GM13977 (cell line): ENCODE data around the gene PIK3R4.
A peak's percentile ranks its signal among the peaks of the same experiment; 100 is the strongest.

Experiments
- DNase-seq: peaks from one replicate; pipeline ENCODE4 v3.0.0; 2012; ENCODE audit warnings: low spot score
- in situ Hi-C: fragments of 300-500 bp; cut with MboI; formaldehyde crosslinking; loops from one replicate; pipeline ENCODE4 v1.12.0; 2022; ENCODE audit warnings: low sequenced_read_pairs, low pct_unique_long_range_greater_than_20kb, mixed read lengths, inconsistent platforms; ENCODE audit not compliant: unreplicated experiment
- TF ChIP-seq, protein P1 (sequence below): IDR thresholded peaks from 2 replicates; pipeline ENCODE4 v1.5.1; 2012; ENCODE audit warnings: mild to moderate bottlenecking, control low read depth; ENCODE audit not compliant: insufficient read depth; ENCODE audit errors: extremely low read depth, missing control alignments

Gene PIK3R4

DNA sequence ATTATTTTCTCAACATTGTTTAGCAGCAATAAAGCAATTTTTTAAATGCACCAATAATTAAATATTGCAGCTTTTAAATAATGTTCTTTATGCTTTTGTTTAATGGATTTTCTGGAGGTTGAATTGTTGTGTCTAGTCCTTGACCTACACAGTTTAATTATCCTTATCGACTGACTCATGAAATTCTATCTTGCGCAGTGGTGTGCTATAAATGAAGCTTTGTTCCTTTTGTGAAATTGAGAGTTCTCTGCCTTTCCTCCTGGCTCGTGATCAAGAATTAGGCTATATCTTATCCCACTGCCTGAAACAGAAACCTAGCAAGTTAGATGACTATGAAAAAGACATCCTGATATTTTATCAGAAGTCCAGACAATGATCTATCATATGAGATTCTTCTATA is 37.0 kb upstream of the PIK3R4 start:
- DNase-seq: no peak
- in situ Hi-C loops: no loop called here
- TF ChIP-seq, protein P1, sequence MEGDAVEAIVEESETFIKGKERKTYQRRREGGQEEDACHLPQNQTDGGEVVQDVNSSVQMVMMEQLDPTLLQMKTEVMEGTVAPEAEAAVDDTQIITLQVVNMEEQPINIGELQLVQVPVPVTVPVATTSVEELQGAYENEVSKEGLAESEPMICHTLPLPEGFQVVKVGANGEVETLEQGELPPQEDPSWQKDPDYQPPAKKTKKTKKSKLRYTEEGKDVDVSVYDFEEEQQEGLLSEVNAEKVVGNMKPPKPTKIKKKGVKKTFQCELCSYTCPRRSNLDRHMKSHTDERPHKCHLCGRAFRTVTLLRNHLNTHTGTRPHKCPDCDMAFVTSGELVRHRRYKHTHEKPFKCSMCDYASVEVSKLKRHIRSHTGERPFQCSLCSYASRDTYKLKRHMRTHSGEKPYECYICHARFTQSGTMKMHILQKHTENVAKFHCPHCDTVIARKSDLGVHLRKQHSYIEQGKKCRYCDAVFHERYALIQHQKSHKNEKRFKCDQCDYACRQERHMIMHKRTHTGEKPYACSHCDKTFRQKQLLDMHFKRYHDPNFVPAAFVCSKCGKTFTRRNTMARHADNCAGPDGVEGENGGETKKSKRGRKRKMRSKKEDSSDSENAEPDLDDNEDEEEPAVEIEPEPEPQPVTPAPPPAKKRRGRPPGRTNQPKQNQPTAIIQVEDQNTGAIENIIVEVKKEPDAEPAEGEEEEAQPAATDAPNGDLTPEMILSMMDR: no peak

DNA sequence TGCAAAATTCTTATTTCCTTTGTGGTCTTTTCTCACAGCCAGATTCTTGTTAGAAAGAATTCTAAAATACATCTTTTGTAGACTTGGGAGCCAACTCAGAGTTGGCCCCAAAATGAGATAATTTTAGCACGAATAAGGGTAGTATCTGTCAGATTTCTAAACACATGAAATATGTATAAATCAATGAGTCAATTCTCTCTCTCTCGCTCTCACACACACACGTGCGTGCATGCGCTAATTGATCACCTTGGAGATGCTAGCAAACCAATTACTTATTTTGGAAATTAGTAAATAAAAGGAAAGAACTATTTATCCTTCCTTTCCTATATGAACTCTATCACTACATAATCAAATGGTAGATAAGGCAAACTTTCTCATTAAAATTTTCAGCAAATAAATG is 32.9 kb upstream of the PIK3R4 start:
- DNase-seq: no peak
- in situ Hi-C loops: loop anchor here (5.0 kb wide), 1 partner anchor 98 kb away; no protein-coding TSS in a partner anchor

DNA sequence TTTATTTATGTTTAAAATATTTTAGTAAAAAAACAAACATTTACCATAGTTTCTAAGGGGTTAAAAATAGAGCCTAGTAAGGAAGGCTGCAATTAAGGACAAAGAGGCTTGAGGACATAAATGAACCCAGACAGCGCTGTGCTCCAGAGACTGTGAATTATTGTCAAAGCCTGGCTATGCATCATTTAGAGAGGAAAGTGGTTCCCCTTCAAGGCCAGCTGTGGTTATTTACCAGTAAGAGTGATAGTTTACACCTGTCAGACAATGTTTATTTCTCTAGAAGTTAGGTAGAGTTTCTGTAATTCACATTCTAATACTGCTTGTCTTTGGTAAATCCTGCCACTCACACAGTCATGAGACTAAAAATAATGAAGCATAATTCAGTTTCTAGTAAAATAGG is 32.4 kb upstream of the PIK3R4 start:
- DNase-seq: peak; percentile 62
- in situ Hi-C loops: loop anchor here (5.0 kb wide), 1 partner anchor 98 kb away; no protein-coding TSS in a partner anchor

More for the DNA sequence above, 32.9 kb upstream of the PIK3R4 start:
- TF ChIP-seq, protein P1: no peak

DNA sequence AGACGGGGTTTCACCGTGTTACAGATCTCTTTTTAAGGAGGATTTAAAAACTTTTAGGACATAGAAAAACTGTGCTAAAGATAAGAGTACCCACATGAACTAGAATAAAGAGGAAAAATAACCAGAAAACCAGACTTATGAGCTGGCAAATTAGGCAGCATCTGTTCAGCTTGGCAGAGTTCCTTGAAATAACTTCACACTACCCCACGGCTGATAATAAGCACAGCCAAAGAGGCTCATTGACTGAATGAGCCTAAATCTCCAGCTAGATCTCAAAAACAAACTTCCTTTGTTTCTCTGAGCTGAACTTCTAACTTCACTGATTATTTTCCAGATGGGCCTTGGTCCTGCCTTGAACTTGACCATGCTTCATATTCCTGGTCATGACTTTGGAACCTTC is 26.7 kb upstream of the PIK3R4 start:
- in situ Hi-C loops: loop anchor here (25.0 kb wide), 1 partner anchor 214 kb away; no protein-coding TSS in a partner anchor
- TF ChIP-seq, protein P1: no peak
- no peak for DNase-seq

More for the DNA sequence above, 32.4 kb upstream of the PIK3R4 start:
- TF ChIP-seq, protein P1: no peak

DNA sequence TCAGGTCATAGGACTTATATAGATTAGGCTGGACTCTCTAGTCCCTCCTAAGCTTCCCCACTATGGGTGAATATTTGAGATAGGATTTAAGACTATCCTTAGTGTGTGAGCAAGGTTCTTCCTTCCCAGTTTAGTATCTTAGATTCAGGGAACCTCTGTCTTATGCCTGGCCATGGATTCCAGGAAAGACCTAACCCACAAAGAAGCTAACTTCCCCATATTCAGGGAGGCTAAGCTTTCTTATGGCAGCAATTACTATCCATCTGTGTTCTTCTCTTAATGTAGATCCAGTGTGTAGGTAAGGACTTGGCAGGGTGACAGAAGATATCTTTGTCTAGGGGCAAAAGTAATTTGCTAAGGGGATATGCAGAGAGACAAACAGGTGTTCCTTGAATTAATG is 25.5 kb upstream of the PIK3R4 start:
- in situ Hi-C loops: loop anchor here (25.0 kb wide), 1 partner anchor 215 kb away; no protein-coding TSS in a partner anchor
- no peak for DNase-seq
- TF ChIP-seq, protein P1: no peak

DNA sequence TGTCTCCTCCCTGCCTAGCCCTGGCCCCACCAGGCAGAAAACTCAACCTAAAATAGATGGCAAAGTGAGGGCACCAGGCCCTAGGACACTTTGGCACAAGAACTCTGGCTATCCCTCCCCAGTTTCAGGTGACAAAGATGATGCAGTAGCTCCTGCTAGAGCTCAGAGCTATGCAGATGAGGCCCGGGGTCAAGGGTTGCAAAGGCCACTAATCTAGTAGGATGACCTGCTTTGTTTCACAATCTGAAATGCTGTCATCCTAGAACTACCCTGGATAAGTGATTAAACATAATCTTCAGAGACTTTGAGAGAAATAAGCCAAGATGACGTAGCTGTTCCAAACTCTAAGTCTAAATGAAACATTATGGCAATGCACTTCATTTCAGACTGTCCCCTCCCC is 24.0 kb upstream of the PIK3R4 start:
- DNase-seq: no peak
- TF ChIP-seq, protein P1: no peak
- in situ Hi-C loops: loop anchor here (25.0 kb wide), 1 partner anchor 217 kb away; no protein-coding TSS in a partner anchor
